A673 (cell line): Measurements from ENCODE around the gene FOXN3. TPM values are rescaled to one million over a fixed set of nuclear protein-coding genes. Genes with fewer than 3 reads are reported as not detected.

Experiments
- BruUV-seq: library from RNA; stranded (reverse); fragments of 400-500 nt; replicated peaks from 2 replicates; lab custom pipeline; 2021; lab: Mats Ljungman, UMichigan
- CTCF ChIA-PET: fragments of 300-600 bp; sonication (Branson Sonifier 250); formaldehyde crosslinking; loops from one replicate; lab custom pipeline; 2022; ENCODE audit warnings: antibody characterized with exemption; lab: Charles Lee
- POLR2A ChIA-PET: fragments of 300-600 bp; sonication (Branson Sonifier 250); formaldehyde crosslinking; loops from one replicate; lab custom pipeline; 2022; ENCODE audit warnings: antibody characterized with exemption; ENCODE audit not compliant: low non-redundant PET; lab: Charles Lee
- DNase-seq: peaks from one replicate; pipeline ENCODE4 v3.0.0-alpha.2; 2015; ENCODE audit warnings: low spot score
- H3K27ac ChIP-seq: fragments of 200-600 bp; sonication (generic); 2 replicates; pipeline ENCODE4 v1.5.1; 2016; ENCODE audit warnings: mixed run types, low read depth, mild to moderate bottlenecking, mixed read lengths, antibody characterized with exemption, low read length; ENCODE audit not compliant: poor library complexity, severe bottlenecking
- H3K27me3 ChIP-seq: fragments of 200-600 bp; sonication (generic); replicated peaks from 2 replicates; pipeline ENCODE4 v1.6.1; 2017; ENCODE audit warnings: mixed run types, low read depth, mild to moderate bottlenecking, mixed read lengths, antibody characterized with exemption, low read length; ENCODE audit not compliant: insufficient read depth, poor library complexity
- H3K36me3 ChIP-seq: fragments of 200-600 bp; sonication (generic); 2 replicates; pipeline ENCODE4 v1.6.1; 2016; ENCODE audit warnings: mixed run types, mild to moderate bottlenecking, mixed read lengths, antibody characterized with exemption, low read length; ENCODE audit not compliant: insufficient read depth, poor library complexity, severe bottlenecking
- H3K4me1 ChIP-seq: fragments of 200-600 bp; sonication (generic); 2 replicates; pipeline ENCODE4 v1.6.1; 2017; ENCODE audit warnings: mixed run types, mild to moderate bottlenecking, mixed read lengths, antibody characterized with exemption, low read length; ENCODE audit not compliant: insufficient read depth, poor library complexity, severe bottlenecking
- H3K4me3 ChIP-seq: fragments of 200-600 bp; sonication (generic); 2 replicates; pipeline ENCODE4 v1.5.1; 2016; ENCODE audit warnings: low read depth, mixed run types, mild to moderate bottlenecking, mixed read lengths, low read length; ENCODE audit not compliant: poor library complexity, severe bottlenecking
- H3K9me3 ChIP-seq: fragments of 200-600 bp; sonication (generic); 2 replicates; pipeline ENCODE4 v1.6.1; 2016; ENCODE audit warnings: mixed run types, low read depth, mild to moderate bottlenecking, mixed read lengths, antibody characterized with exemption, low read length; ENCODE audit not compliant: poor library complexity, severe bottlenecking
- CTCF ChIP-seq: fragments of 300-800, 200-600 bp; sonication (generic); conservative IDR thresholded peaks from 2 replicates; pipeline ENCODE4 v1.5.1; 2017; ENCODE audit warnings: low read depth, mild to moderate bottlenecking, antibody characterized with exemption, low read length, moderate library complexity, mixed read lengths
- EZH2 ChIP-seq: fragments of 200-600 bp; sonication (generic); IDR thresholded peaks from 2 replicates; pipeline ENCODE4 v1.6.1; 2017; ENCODE audit warnings: borderline replicate concordance, low read depth, mild to moderate bottlenecking, mixed read lengths, antibody characterized with exemption, low read length; ENCODE audit not compliant: poor library complexity, severe bottlenecking
- intact Hi-C: fragments of 100-400 bp; cut with micrococcal nuclease; formaldehyde crosslinking; loops from one replicate; pipeline ENCODE4 v1.10.0; 2022; ENCODE audit not compliant: unreplicated experiment
- total RNA-seq: library from RNA; stranded (reverse); gene quantifications from 2 replicates; pipeline ENCODE4 v1.2.3, GENCODE V29; 2021

Gene FOXN3
- total RNA-seq, 1 experiment from 2014 or later, result 15.3 TPM

- ChIA-PET POLR2A (no interaction called here), CTCF (no interaction called here)
- H3K9me3 ChIP-seq, result no peaks in the 10 kb centered on the region
Observed at GRCh38 chr14:89350152-89350551, 66.9 kb downstream of the FOXN3 start.

GRCh38 chr14:89349171-89350008, 67.6 kb downstream of the FOXN3 start:
- TF ChIP-seq EZH2 (no peak), CTCF (no peak)
- Histone ChIP-seq H3K27ac (no peak overlapping the region), H3K9me3 (no peaks in the 10 kb centered on the region), H3K27me3 (no peaks in the 10 kb centered on the region), H3K4me3 (no peak overlapping the region), H3K4me1 (peaks cover 30% of the 10 kb centered on the region), H3K36me3 (no peaks in the 10 kb centered on the region)
- BruUV-seq, result no TSS peak
- ChIA-PET CTCF (no interaction called here), POLR2A (no interaction called here)
- no peak for DNase-seq
- intact Hi-C loops, result no loop called here

More at GRCh38 chr14:89350152-89350551, 66.9 kb downstream of the FOXN3 start:
- BruUV-seq, result no TSS peak
- TF ChIP-seq CTCF, result no peak
- no peak for TF ChIP-seq EZH2
- DNase-seq, result no peak
- Histone ChIP-seq H3K36me3 (no peaks in the 10 kb centered on the region), H3K27ac (no peak overlapping the region), H3K4me1 (peaks cover 30% of the 10 kb centered on the region), H3K4me3 (no peak overlapping the region), H3K27me3 (no peaks in the 10 kb centered on the region)
- intact Hi-C loops, result no loop called here

- BruUV-seq, result no TSS peak
- POLR2A ChIA-PET, result no interaction called here
Observed at GRCh38 chr14:89348722-89349121, 68.3 kb downstream of the FOXN3 start.

More at GRCh38 chr14:89348722-89349121, 68.3 kb downstream of the FOXN3 start:
- peaks cover 30% of the 10 kb centered on the region for H3K4me1 ChIP-seq
- H3K36me3 ChIP-seq, result no peaks in the 10 kb centered on the region
- H3K4me3 ChIP-seq, result no peak overlapping the region
- DNase-seq, result no peak
- TF ChIP-seq CTCF (no peak), EZH2 (no peak)
- no peaks in the 10 kb centered on the region for H3K27me3 ChIP-seq
- no peak overlapping the region for H3K27ac ChIP-seq
- H3K9me3 ChIP-seq, result no peaks in the 10 kb centered on the region
- intact Hi-C loops, result no loop called here
- CTCF ChIA-PET, result no interaction called here
